NCI-H82 treated with DMSO at 0.1 percent for 48 hours (cell line): ENCODE measurements around the gene ASPHD1.
"Not testable (repeated sequence)": the region's sequence is repeated elsewhere in the genome, so short reads cannot be mapped to it uniquely, and the experiment has no call there.

Experiments
- DNase-seq: peaks from one replicate; lab custom pipeline; 2025; ENCODE audit not compliant: unreplicated experiment; lab: John Stamatoyannopoulos, UW

ASPHD1 gene

DNA sequence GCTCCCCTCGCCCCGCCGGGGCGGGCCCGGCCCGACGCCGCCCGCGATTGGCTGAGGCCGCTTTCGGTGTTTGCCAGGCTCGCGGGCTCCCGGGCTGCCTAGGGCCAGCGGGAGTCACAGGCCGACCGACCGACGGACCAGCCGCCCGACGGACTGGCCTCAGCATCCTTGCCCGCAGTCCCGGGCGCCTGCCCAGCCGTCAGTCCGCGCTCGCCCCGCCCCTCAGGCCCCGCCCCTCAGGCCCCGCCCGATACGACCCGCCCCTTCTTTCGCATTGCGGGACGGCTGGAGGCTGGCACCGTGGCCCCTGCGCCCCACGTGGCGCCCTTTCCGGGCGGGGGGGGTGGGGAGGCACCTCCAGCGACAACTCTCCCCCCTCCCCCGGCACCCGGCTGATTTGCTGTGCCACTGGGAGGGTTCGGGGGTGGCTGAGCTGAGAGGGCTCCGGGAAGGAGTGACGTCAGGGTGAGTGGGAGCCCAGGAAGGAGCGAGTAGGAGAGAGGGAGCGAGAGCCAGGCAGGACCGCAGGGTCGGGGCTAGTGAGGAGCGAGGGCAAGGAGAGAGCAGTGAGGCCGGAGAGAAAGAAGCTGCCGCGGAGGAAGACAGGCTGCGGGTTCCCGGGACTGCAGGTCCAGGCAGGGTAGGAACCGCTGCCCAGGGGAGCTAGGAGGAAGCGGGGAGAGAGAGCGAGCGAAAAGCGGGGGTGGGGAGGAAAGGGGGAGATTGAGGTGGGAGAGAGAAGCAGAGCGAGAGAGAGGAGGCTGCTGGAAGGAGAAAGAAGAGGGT, at the start of gene ASPHD1:
Gene ASPHD1 (plus strand): TSS at position 387 of the 786 bp plus-strand sequence. CDS start 484 bp downstream, outside the sequence.
- peak; percentile 29 for DNase-seq

GRCh38 chr16:29850998-29851397, 49.3 kb upstream of the ASPHD1 start:
- no peak for DNase-seq

DNA sequence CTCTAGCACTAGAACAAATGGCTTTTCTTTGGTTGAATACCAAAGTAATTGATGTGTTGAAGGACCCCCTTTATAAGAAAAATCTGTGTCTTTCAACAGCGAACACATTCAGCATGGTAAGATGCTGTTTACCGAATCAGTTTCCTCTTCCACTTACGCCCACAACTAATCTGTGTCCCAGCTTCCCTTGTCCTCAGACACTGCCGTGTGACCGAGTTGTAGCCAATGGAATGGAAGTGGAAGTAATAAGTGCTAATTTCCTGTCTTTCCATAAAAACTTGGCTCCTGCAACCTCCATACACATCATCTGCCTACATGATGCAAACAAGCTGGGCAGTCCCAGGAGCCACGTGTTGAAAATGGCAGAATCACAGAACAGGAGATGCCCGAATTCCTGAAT, 47.6 kb upstream of the ASPHD1 start:
- DNase-seq, result no peak

DNA sequence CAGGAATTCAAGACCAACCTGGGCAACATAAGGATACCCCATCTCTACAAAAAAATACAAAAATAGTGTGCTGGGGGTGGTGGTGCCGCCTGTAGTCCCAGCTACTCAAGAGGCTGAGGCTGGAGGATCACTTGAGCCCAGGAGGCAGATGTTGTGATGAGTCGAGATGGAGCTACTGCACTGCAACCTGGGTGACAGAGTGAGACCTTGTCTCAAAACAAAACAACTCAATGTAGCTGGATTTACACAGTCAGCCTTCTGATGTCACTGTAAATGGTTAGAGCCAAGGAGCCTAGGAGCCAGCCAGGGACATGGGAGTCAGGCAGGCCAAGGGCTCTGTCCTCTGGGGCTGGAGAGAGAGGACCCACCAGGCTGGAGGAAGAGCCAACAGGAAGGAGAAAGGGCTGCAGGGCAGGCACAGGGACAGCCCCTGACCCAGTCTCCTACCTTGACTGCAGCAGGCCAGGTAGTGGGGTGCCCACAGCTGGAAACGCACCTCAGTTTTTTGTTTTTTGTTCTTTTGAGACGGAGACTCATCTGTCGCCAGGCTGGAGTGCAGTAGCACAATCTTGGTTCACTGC, 45.7 kb upstream of the ASPHD1 start:
- DNase-seq, result no peak

- DNase-seq, result no peak
Measured at GRCh38 chr16:29857133-29857760, 43.0 kb upstream of the ASPHD1 start.

GRCh38 chr16:29858149-29858849, 42.0 kb upstream of the ASPHD1 start:
- DNase-seq, result no peak

GRCh38 chr16:29858974-29859373, 41.3 kb upstream of the ASPHD1 start:
- DNase-seq, result no peak

DNA sequence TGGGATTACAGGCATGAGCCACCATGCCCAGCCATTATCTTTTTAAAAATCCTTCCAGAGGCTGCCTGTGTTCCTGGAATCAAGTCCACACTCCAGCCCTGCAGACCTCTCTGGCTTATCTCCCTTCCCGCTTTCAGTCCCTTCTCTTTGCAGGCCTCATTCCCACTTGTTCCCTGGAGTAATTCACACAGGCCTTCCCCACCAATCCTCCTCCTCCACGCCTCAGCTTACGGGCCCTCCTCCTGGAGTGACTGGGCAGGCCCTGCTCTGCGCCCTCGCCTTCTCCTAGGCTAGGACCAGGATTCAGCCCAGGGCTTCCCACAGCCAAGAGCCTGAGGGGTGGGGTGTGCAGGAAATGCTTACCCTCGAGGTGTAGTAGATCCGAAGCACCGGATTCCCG, 40.1 kb upstream of the ASPHD1 start:
- DNase-seq, result no peak

DNA sequence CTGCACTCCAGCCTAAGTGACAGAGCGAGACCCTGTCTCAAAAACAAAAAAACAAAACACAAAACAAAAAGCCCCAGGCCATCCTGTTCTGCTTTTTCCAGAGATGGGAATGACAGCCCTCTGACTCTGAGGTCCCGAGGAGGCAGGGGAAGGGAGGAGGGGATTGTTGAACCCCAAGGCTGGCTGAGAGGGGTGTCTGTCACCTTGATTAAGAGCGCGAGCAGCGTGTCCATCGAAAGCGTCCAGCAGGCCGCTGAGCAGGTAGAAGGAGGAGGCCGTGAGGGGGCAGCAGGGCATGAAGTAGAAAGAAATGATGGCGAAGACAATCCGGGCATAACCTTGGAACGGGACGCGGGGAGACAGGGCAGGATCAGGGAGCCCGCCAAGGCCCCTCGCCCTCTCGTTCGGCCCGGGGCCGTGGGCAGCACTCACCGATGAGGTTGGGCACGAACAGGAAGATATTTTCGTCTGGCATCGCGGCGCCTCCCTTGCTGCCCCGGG, 37.9 kb upstream of the ASPHD1 start:
- no peak for DNase-seq

DNA sequence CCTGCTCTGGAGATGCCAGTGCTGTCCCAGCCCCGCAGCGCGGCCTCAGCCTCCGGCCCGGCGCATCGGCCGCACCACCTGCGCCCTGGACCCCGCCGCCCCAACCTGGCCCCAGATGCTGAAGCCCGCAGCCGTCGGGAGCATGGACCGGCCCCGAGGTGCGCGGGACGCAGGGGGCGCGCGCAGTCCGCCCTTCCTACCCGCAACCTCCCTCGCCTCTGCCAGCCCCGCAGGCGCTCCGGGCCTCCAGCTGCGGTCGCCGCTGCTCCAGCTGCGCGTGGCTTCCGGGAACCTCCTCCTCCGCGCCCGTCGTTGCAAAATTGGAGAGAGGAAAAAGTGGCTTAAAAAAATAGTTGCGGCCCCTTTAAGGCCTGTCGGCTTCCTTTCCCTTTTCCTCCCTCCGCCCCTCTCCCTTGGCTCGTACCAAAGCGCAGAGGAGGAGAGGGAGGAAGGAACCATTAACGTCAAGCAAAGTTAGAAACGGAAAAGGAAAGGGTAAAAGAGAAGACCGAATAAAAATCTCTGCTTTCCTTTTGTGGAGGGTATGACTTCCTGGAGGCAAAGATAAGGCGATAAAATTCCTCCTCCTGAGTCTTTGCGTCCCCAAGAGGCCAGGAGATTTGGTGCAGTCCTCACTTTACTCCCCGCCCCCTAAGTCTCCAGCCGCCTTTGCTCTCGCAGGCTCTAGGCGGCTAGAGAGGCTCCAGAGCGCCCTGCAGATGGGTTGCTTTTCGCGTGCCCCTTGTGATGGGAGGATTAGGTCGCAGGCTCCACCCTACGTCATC, 37.2 kb upstream of the ASPHD1 start, which contains the start of gene CDIPT:
Gene CDIPT (minus strand): TSS at position 343 of the 785 bp plus-strand sequence. CDS start 369 bp downstream, outside the sequence.
- DNase-seq, result peak; percentile 84

GRCh38 chr16:29863669-29863984, 36.7 kb upstream of the ASPHD1 start:
- DNase-seq, result no peak

- no peak for DNase-seq
Measured at GRCh38 chr16:29864205-29864604, 36.1 kb upstream of the ASPHD1 start.

GRCh38 chr16:29868396-29869009, 31.8 kb upstream of the ASPHD1 start:
- peak; percentile 24 for DNase-seq

DNA sequence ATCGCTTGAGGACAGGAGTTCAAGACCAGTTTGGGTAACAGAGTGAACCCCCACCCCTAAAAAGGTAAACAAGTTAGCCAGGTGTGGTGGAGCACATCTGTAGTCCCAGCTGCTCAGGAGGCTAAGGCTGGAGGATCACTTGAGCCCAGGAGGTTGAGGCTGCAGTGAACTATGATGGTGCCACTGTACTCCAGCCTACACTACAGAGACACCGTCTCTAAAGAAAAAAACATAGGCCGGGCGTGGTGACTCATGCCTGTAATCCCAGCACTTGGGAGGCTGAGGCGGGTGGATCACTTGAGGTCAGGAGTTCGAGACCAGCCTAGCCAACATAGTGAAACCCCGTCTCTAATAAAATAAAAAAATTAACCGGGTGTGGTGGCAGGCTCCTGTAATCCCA, 31.2 kb upstream of the ASPHD1 start:
- DNase-seq, result not testable (repeated sequence)

DNA sequence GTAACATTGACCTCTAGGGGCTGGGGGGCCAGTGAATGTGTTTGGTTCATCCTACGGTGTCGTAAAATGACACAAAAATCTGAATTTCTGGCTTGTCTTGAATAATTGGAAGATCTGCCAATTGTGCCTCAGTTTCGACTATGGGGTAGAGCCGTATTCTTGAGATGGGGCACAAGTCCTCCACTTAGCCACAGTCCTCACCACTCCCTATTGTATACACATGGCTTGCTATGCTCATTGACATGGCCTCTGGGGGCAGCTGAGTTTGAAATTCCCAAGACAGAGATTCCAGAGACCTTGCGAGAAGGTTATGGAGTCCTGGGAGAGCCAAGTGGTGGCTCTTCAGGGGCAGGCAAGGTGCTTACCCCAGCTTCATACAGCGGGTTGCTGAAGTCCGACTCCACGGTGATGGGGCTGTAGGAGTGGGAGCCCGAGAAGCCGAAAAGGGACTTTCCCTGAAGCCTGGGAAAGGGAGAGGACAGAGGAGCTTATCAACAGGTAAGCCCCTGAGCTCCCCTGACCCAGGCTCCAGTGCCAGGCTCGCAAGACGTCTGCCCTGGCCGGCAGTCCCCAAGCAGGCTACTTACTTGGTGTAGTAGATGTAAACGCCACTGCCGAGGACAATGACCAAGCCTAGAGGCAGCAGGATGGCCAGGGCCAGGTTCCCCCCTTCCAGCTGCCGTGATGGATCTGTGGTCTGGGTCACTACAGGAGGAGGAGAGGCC, 28.3 kb upstream of the ASPHD1 start:
- no peak for DNase-seq

DNA sequence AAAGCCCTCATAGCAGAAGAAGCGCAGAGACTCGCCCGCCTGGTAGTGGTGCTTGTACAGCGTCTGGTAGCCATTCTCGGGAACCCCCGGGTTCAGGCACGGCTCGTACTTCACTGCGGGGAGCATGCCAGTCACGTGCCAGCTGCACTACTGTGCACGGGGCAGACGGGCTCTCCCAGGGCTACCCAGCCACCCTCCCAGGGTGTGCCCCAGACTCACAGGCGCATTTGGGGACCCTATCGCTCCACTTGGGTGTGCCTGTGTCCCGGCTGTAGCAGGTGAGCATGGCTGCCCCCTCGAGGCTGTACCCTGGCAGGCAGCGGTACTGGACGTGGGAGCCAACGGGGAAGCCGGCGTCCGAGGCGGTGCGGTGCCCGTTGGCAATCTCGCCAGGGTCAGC, 27.0 kb upstream of the ASPHD1 start:
- DNase-seq, result no peak

DNA sequence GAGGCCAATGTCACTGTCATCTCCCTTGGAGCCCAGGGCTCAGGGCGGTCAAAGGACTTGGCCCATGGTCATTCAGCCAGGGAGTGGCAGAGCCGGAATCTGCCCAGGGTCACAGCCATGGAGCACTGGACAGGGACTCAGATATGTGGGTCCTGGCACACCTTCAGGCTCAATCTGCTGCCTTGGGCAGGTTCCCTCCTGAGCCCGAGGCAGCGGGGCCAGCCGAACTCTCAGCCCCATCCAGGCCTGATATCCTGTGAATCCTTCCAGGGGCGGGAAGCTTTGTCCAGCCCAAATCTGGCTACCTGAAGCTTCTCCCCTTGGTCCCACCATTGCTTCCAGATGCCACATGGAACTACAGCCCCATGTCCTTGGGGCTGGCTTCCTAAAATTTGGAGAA, 25.1 kb upstream of the ASPHD1 start:
- no peak for DNase-seq

DNA sequence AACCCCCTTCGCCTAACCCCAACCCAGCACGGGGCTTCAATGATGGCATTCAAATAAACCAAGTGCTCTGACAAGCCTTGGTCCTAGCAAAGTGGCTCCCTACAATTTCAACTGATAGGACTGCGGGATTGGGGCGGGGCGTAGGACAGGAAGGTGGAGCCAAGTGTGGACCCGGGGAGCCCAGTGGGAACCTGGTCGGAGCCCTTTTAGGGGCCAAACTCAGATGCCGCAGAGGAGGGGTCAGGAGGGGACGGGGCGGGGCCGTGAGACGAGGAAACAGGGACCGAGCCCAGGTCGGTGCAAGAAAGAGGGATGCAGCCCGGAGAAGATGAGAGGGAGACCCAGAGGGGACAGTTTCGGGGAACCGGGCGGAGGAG, 24.1 kb upstream of the ASPHD1 start:
- no peak for DNase-seq

DNA sequence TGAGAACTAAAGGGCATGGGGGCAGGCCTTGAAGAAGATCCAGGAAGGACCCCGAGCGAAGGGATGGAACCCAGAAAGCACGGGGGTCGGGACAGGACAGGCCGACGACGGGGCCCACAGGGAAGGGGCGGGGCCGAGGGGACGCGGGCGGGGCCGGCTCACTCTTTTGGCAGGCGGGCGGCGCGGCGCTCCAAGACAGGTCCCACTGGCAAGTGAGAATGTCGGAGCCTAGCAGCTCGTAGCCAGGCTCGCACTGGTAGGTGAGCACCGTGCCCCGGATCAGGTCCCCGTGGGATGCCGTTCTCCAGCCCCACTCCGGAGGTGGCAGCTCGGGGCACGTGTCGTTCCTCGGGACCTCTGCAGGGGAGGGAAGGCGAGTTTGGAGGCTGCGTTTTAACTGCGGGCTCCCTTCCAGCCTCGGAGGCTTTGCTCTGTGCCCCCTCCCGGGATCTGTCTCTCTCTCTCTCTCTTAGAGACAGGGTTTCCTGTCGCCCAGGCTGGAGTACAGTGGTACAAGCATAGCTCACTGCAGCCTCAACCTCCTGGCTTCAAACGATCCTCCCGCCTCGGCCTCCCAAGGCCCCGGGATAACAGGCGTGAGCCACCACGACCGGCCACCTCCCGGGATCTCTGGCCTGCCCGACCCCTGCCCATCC, 23.6 kb upstream of the ASPHD1 start:
- no peak for DNase-seq
